ENCODE data around the gene PRKCE. TPM values are rescaled to one million over a fixed set of nuclear protein-coding genes. Genes with fewer than 3 reads are reported as not detected.

The PRKCE gene
- total RNA-seq, 4 donors from 2014 or later: 5.9 to 21.2 (median 18.5) TPM

GRCh38 chr2:45782986-45783385 is 131.5 kb downstream of the PRKCE start:
- Histone ChIP-seq H3K27ac (no peak overlapping the region), H3K9me3 (no peaks in the 10 kb centered on the region), H3K27me3 (no peaks in the 10 kb centered on the region), H3K4me1 (peaks cover 0 to 46% (median 0%) of the 10 kb centered on the region in 3 donors), H3K4me3 (no peak overlapping the region), H3K36me3 (no peaks in the 10 kb centered on the region)
- TF ChIP-seq EP300 (IDR thresholded peaks at IDR 0.05): no peak
- no peak for TF ChIP-seq CTCF (IDR thresholded peaks at IDR 0.05)
- no peak for TF ChIP-seq POLR2AphosphoS5 (IDR thresholded peaks at IDR 0.05)
- no peak for TF ChIP-seq POLR2A (IDR thresholded peaks at IDR 0.05)
- ATAC-seq: no peak
- 57 to 58% methylated on average over 3 to 4 of the region's 4 CpGs for WGBS, 2 donors (ENCODE audit: low coverage in 1 of 2)

GRCh38 chr2:45786030-45786835 is 134.8 kb downstream of the PRKCE start:
- 80 to 86% methylated on average over 6 to 10 of the region's 10 CpGs for whole genome bisulfite sequencing, 2 donors (ENCODE audit: low coverage in 1 of 2)
- Histone ChIP-seq H3K9me3 (no peaks in the 10 kb centered on the region), H3K4me3 (no peak overlapping the region), H3K4me1 (peaks cover 0 to 27% (median 0%) of the 10 kb centered on the region in 3 donors), H3K36me3 (no peaks in the 10 kb centered on the region), H3K27me3 (no peaks in the 10 kb centered on the region), H3K27ac (no peak overlapping the region)
- ATAC-seq: no peak
- TF ChIP-seq POLR2A (IDR thresholded peaks at IDR 0.05) (no peak), POLR2AphosphoS5 (IDR thresholded peaks at IDR 0.05) (no peak)

GRCh38 chr2:45786836-45787357 is 135.4 kb downstream of the PRKCE start:
- Histone ChIP-seq H3K27ac (no peak overlapping the region), H3K4me1 (peaks cover 0 to 23% (median 0%) of the 10 kb centered on the region in 3 donors), H3K9me3 (no peaks in the 10 kb centered on the region), H3K36me3 (no peaks in the 10 kb centered on the region), H3K4me3 (no peak overlapping the region), H3K27me3 (no peaks in the 10 kb centered on the region)
- TF ChIP-seq POLR2A (IDR thresholded peaks at IDR 0.05): no peak
- TF ChIP-seq EP300 (IDR thresholded peaks at IDR 0.05): no peak
- no peak for TF ChIP-seq CTCF (IDR thresholded peaks at IDR 0.05)
- no peak for TF ChIP-seq POLR2AphosphoS5 (IDR thresholded peaks at IDR 0.05)
- ATAC-seq: no peak
- WGBS, 2 donors (ENCODE audit: low coverage in 1 of 2): 79% methylated on average over 4 of the region's 10 CpGs; no CpG with 5 or more reads in 1 of the 2 donors

GRCh38 chr2:45788401-45788800 is 136.9 kb downstream of the PRKCE start:
- TF ChIP-seq CTCF (IDR thresholded peaks at IDR 0.05): no peak
- no peak for TF ChIP-seq POLR2A (IDR thresholded peaks at IDR 0.05)
- TF ChIP-seq EP300 (IDR thresholded peaks at IDR 0.05): no peak
- TF ChIP-seq POLR2AphosphoS5 (IDR thresholded peaks at IDR 0.05): no peak
- no peaks in the 10 kb centered on the region for H3K9me3 ChIP-seq
- H3K27me3 ChIP-seq: no peaks in the 10 kb centered on the region
- no peak for ATAC-seq
- H3K4me3 ChIP-seq: no peak overlapping the region
- H3K4me1 ChIP-seq: peaks cover 0 to 18% (median 0%) of the 10 kb centered on the region in 3 donors
- H3K36me3 ChIP-seq: no peaks in the 10 kb centered on the region
- no peak overlapping the region for H3K27ac ChIP-seq
- WGBS, 2 donors (ENCODE audit: low coverage in 1 of 2): 87 to 94% methylated on average over 3 of the region's 3 CpGs

- Histone ChIP-seq H3K27me3 (no peaks in the 10 kb centered on the region), H3K27ac (no peak overlapping the region), H3K9me3 (no peaks in the 10 kb centered on the region), H3K4me3 (no peak overlapping the region), H3K4me1 (peaks cover 0 to 19% (median 4%) of the 10 kb centered on the region in 3 donors), H3K36me3 (no peaks in the 10 kb centered on the region)
- ATAC-seq: no peak
- no peak for TF ChIP-seq POLR2AphosphoS5 (IDR thresholded peaks at IDR 0.05)
- TF ChIP-seq CTCF (IDR thresholded peaks at IDR 0.05): no peak
- TF ChIP-seq POLR2A (IDR thresholded peaks at IDR 0.05): no peak
- TF ChIP-seq EP300 (IDR thresholded peaks at IDR 0.05): no peak
Observed at GRCh38 chr2:45789317-45789716, 137.8 kb downstream of the PRKCE start.
